H9 (cell line): ENCODE measurements around the gene HORMAD2. TPM values are rescaled to one million over a fixed set of nuclear protein-coding genes. Genes with fewer than 3 reads are reported as not detected.

Experiments used
- DNase-seq: peaks from one replicate; pipeline ENCODE4 v3.0.0-alpha.2; 2017
- H2AFZ ChIP-seq: one replicate; pipeline ENCODE4 v1.6.1; 2013; ENCODE audit warnings: mild to moderate bottlenecking, low read length, control low read depth, moderate library complexity
- H2AK5ac ChIP-seq: 2 replicates; pipeline ENCODE4 v1.6.1; 2013; ENCODE audit warnings: low read length, control low read depth, mixed read lengths; ENCODE audit not compliant: insufficient read length
- H2BK120ac ChIP-seq: one replicate; pipeline ENCODE4 v1.6.1; 2013; ENCODE audit warnings: low read depth, mild to moderate bottlenecking, low read length, control low read depth, inconsistent platforms; ENCODE audit not compliant: poor library complexity, severe bottlenecking
- H2BK12ac ChIP-seq: 2 replicates; pipeline ENCODE4 v1.6.1; 2013; ENCODE audit warnings: low read length, control low read depth, mixed read lengths, low read depth; ENCODE audit not compliant: insufficient read length
- H2BK15ac ChIP-seq: 2 replicates; pipeline ENCODE4 v1.6.1; 2013; ENCODE audit warnings: low read depth, low read length, control low read depth
- H2BK20ac ChIP-seq: one replicate; pipeline ENCODE4 v1.6.1; 2013; ENCODE audit warnings: low read depth, mild to moderate bottlenecking, low read length, control low read depth, inconsistent platforms; ENCODE audit not compliant: poor library complexity, severe bottlenecking
- H2BK5ac ChIP-seq: 2 replicates; pipeline ENCODE4 v1.6.1; 2013; ENCODE audit warnings: low read length, control low read depth, mixed read lengths; ENCODE audit not compliant: insufficient read length
- H3K14ac ChIP-seq: 2 replicates; pipeline ENCODE4 v1.6.1; 2013; ENCODE audit warnings: low read length, control low read depth; ENCODE audit not compliant: insufficient read depth
- H3K18ac ChIP-seq: 2 replicates; pipeline ENCODE4 v1.6.1; 2013; ENCODE audit warnings: low read depth, mild to moderate bottlenecking, mixed read lengths, low read length, control low read depth; ENCODE audit not compliant: insufficient read length
- H3K23ac ChIP-seq: 2 replicates; pipeline ENCODE4 v1.6.1; 2013; ENCODE audit warnings: low read length, control low read depth, mixed read lengths, low read depth; ENCODE audit not compliant: insufficient read length
- H3K23me2 ChIP-seq: 2 replicates; pipeline ENCODE4 v1.6.1; 2013; ENCODE audit warnings: low read depth, mild to moderate bottlenecking, mixed read lengths, low read length, control low read depth; ENCODE audit not compliant: insufficient read length, poor library complexity, severe bottlenecking
- H3K27ac ChIP-seq: 2 replicates; pipeline ENCODE4 v1.5.1; 2013; ENCODE audit warnings: low read length, control low read depth, mixed read lengths, low read depth; ENCODE audit not compliant: insufficient read length
- H3K27me3 ChIP-seq: 2 replicates; pipeline ENCODE4 v1.6.1; 2013; ENCODE audit warnings: low read length, control low read depth, inconsistent platforms; ENCODE audit not compliant: insufficient read depth
- H3K4ac ChIP-seq: 2 replicates; pipeline ENCODE4 v1.6.1; 2013; ENCODE audit warnings: low read depth, mild to moderate bottlenecking, control low read depth, inconsistent platforms, low read length, moderate library complexity
- H3K4me1 ChIP-seq: 2 replicates; pipeline ENCODE4 v1.6.1; 2013; ENCODE audit warnings: low read length, control low read depth, inconsistent platforms; ENCODE audit not compliant: insufficient read depth
- H3K4me2 ChIP-seq: 2 replicates; pipeline ENCODE4 v1.6.1; 2013; ENCODE audit warnings: low read length, control low read depth, mixed read lengths; ENCODE audit not compliant: insufficient read length, insufficient read depth
- H3K56ac ChIP-seq: 2 replicates; pipeline ENCODE4 v1.6.1; 2013; ENCODE audit warnings: low read depth, mild to moderate bottlenecking, mixed read lengths, low read length, control low read depth; ENCODE audit not compliant: insufficient read length
- H3K79me1 ChIP-seq: 2 replicates; pipeline ENCODE4 v1.6.1; 2013; ENCODE audit warnings: low read depth, mild to moderate bottlenecking, moderate library complexity, low read length, control low read depth, inconsistent platforms; ENCODE audit not compliant: insufficient read depth, poor library complexity, severe bottlenecking
- H3K79me2 ChIP-seq: 2 replicates; pipeline ENCODE4 v1.6.1; 2013; ENCODE audit warnings: low read length, control low read depth, inconsistent platforms; ENCODE audit not compliant: insufficient read depth
- H3K9ac ChIP-seq: 2 replicates; pipeline ENCODE4 v1.6.1; 2013; ENCODE audit warnings: low read length, control low read depth, mixed read lengths; ENCODE audit not compliant: insufficient read length; ENCODE audit errors: extremely low read depth
- H3K9me3 ChIP-seq: one replicate; pipeline ENCODE4 v1.6.1; 2013; ENCODE audit warnings: low read depth, low read length, inconsistent platforms; ENCODE audit not compliant: control insufficient read depth
- H3T11ph ChIP-seq: one replicate; pipeline ENCODE4 v1.6.1; 2013; ENCODE audit warnings: mild to moderate bottlenecking, low read length, control low read depth, inconsistent platforms
- H4K20me1 ChIP-seq: one replicate; pipeline ENCODE4 v1.6.1; 2013; ENCODE audit not compliant: control insufficient read depth, insufficient read length, insufficient read depth
- H4K5ac ChIP-seq: 2 replicates; pipeline ENCODE4 v1.6.1; 2013; ENCODE audit warnings: low read depth, mild to moderate bottlenecking, mixed read lengths, low read length, control low read depth; ENCODE audit not compliant: insufficient read length
- H4K8ac ChIP-seq: replicated peaks from 2 replicates; pipeline ENCODE4 v1.6.1; 2013; ENCODE audit warnings: low read length, control low read depth, mixed read lengths, low read depth; ENCODE audit not compliant: insufficient read length
- H4K91ac ChIP-seq: 2 replicates; pipeline ENCODE4 v1.6.1; 2013; ENCODE audit warnings: low read depth, mild to moderate bottlenecking, moderate library complexity, mixed read lengths, low read length, control low read depth; ENCODE audit not compliant: insufficient read length
- H3K27ac Mint-ChIP-seq, 3 experiments: 2 replicates in 2 of 3; 3 replicates in 1 of 3; pipeline ENCODE4 v1.8.0; 2020 to 2021; ENCODE audit warnings: mixed read lengths in 3 of 3, mild to moderate bottlenecking in 1 of 3, moderate library complexity in 1 of 3
- H3K27me3 Mint-ChIP-seq: 2 replicates; pipeline ENCODE4 v1.8.0; 2021; ENCODE audit warnings: low read depth, mild to moderate bottlenecking, moderate library complexity, mixed read lengths
- H3K36me3 Mint-ChIP-seq, 3 experiments: 2 replicates in 2 of 3; 3 replicates in 1 of 3; pipeline ENCODE4 v1.8.0; 2020 to 2021; ENCODE audit warnings: low read depth in 3 of 3, mixed read lengths in 3 of 3; ENCODE audit not compliant: insufficient read depth in 1 of 3
- H3K4me1 Mint-ChIP-seq, 2 experiments: 2 replicates each; pipeline ENCODE4 v1.8.0; 2020; ENCODE audit warnings: mixed read lengths in 2 of 2
- H3K4me3 Mint-ChIP-seq, 2 experiments: 2 replicates in 1 of 2; 3 replicates in 1 of 2; pipeline ENCODE4 v1.8.0; 2020 to 2021; ENCODE audit warnings: mild to moderate bottlenecking in 2 of 2, mixed read lengths in 2 of 2, moderate library complexity in 1 of 2
- H3K9me3 Mint-ChIP-seq, 2 experiments: 2 replicates in 1 of 2; 3 replicates in 1 of 2; pipeline ENCODE4 v1.8.0; 2020; ENCODE audit warnings: mild to moderate bottlenecking in 2 of 2, mixed read lengths in 2 of 2, moderate library complexity in 1 of 2
- WGBS: extraction: QIAGEN DNeasy Blood & Tissue Kit; methylation state at CpG from one replicate; pipeline ENCODE4 v1.1.7; 2013; ENCODE audit warnings: missing lambda C conversion rate, low lambda C conversion rate, mixed read lengths; ENCODE audit not compliant: insufficient read length; ENCODE audit errors: extremely low coverage; 5-methylcytosine and 5-hydroxymethylcytosine counted together
- total RNA-seq: library from RNA; stranded (reverse); gene quantifications from 2 replicates; pipeline ENCODE4 v1.2.1, GENCODE V29; 2021
- TF ChIP-seq, protein P1 (sequence below): fragments of 200-600 bp; sonication (generic); conservative IDR thresholded peaks from 3 replicates; pipeline ENCODE4 v1.8.0; 2021; ENCODE audit warnings: antibody characterized with exemption, mild to moderate bottlenecking

HORMAD2 gene
- total RNA-seq, 1 experiment from 2014 or later: not detected

DNA sequence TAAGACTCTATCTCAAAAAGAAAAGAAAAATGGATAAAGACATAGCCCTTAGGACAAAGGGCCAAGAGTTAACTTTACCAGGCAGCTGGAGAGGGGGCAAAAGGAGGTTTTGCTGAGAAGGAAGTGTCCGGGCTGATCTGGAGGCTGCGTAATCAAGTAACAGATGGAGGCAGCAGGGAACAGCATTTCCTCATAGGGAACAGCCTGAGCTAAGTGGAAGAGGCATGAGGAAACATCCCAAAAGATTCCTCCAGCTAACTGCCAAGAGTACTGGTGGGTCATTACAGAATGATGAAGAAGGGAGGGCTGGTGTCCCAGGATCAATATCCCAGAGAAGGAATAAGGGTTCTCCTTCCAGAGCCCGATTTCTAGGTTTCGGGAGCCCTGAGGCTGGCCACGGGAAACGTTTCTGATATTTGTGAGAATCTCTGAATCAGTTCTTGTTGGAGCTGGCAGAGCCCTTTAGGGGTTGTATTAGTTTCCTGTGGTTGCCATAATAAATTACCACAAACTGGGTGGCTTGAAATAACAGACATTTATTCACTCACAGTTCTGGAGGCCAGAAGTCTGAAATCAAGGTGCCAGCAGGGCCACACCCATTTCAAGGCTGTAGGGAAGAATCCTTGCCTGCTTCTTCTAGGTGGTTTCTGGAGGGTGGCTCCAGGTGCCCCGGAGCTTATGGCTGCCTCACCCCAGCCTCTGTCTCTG lies 145.1 kb downstream of the HORMAD2 start:
- H3K9ac ChIP-seq: no peak overlapping the region
- no peak overlapping the region for H2BK5ac ChIP-seq
- H3K4me1 Mint-ChIP-seq: peaks cover 12 to 15% of the 10 kb centered on the region in 2 experiments
- H3K27ac ChIP-seq: no peak overlapping the region
- no peaks in the 10 kb centered on the region for H3K9me3 ChIP-seq
- H2AFZ ChIP-seq: no peak overlapping the region
- H3K4me2 ChIP-seq: no peak overlapping the region
- H3K79me1 ChIP-seq: no peaks in the 10 kb centered on the region
- no peak overlapping the region for H4K8ac ChIP-seq
- TF ChIP-seq, protein P1, sequence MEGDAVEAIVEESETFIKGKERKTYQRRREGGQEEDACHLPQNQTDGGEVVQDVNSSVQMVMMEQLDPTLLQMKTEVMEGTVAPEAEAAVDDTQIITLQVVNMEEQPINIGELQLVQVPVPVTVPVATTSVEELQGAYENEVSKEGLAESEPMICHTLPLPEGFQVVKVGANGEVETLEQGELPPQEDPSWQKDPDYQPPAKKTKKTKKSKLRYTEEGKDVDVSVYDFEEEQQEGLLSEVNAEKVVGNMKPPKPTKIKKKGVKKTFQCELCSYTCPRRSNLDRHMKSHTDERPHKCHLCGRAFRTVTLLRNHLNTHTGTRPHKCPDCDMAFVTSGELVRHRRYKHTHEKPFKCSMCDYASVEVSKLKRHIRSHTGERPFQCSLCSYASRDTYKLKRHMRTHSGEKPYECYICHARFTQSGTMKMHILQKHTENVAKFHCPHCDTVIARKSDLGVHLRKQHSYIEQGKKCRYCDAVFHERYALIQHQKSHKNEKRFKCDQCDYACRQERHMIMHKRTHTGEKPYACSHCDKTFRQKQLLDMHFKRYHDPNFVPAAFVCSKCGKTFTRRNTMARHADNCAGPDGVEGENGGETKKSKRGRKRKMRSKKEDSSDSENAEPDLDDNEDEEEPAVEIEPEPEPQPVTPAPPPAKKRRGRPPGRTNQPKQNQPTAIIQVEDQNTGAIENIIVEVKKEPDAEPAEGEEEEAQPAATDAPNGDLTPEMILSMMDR: no peak
- H3K14ac ChIP-seq: no peak overlapping the region
- H3K79me2 ChIP-seq: no peaks in the 10 kb centered on the region
- H2BK12ac ChIP-seq: no peak overlapping the region
- H2BK120ac ChIP-seq: no peak overlapping the region
- H4K5ac ChIP-seq: no peak overlapping the region
- H3K4me1 ChIP-seq: peaks cover 2% of the 10 kb centered on the region; the same call in 1 of the 2 replicates
- H3K27me3 ChIP-seq: no peaks in the 10 kb centered on the region
- no peak overlapping the region for H3K23ac ChIP-seq
- H3K9me3 Mint-ChIP-seq: no peaks in the 10 kb centered on the region
- H3K18ac ChIP-seq: no peak overlapping the region
- no peak overlapping the region for H2AK5ac ChIP-seq
- H3K27ac Mint-ChIP-seq: no peak overlapping the region
- no peaks in the 10 kb centered on the region for H3K36me3 Mint-ChIP-seq
- no CpG with 5 or more reads among the region's 7 CpGs for WGBS
- H4K91ac ChIP-seq: no peak overlapping the region
- H3K4ac ChIP-seq: no peak overlapping the region
- no peak for DNase-seq
- peaks cover 8% of the 10 kb centered on the region for H3K27me3 Mint-ChIP-seq
- H3K56ac ChIP-seq: no peak overlapping the region
- no peak overlapping the region for H2BK15ac ChIP-seq
- no peak overlapping the region for H2BK20ac ChIP-seq
- no peaks in the 10 kb centered on the region for H3K23me2 ChIP-seq
- H4K20me1 ChIP-seq: no peaks in the 10 kb centered on the region
- H3T11ph ChIP-seq: no peak overlapping the region
- H3K4me3 Mint-ChIP-seq: no peak overlapping the region; a peak in 1 of 5 replicates
